Activated CD4-positive, CD25-positive, alpha-beta regulatory T cell treated with anti-CD3 and anti-CD28 coated beads, Interleukin-2, amount 50 U/mL, for 72 hours (primary cell): ENCODE measurements around the gene EFCAB8.

Source experiments
- DNase-seq: peaks from one replicate; pipeline ENCODE4 v3.0.0; 2021

The EFCAB8 gene

GRCh38 chr20:32858701-32859372 is at the start of gene EFCAB8:
EFCAB8 (plus strand) TSS chr20:32858923; CDS start chr20:32863793, 4,870 bp downstream.
- no peak for DNase-seq

GRCh38 chr20:32809907-32810306 is 48.8 kb upstream of the EFCAB8 start:
- DNase-seq: no peak

GRCh38 chr20:32810941-32811340 is 47.8 kb upstream of the EFCAB8 start:
- DNase-seq: no peak

- DNase-seq: no peak
These were observed 46.8 kb upstream of the EFCAB8 start for GRCh38 chr20:32811886-32812285.

- no peak for DNase-seq
These were observed 38.6 kb upstream of the EFCAB8 start for GRCh38 chr20:32819992-32820697.

- no peak for DNase-seq
These were observed 37.9 kb upstream of the EFCAB8 start for GRCh38 chr20:32820698-32821377.

GRCh38 chr20:32822225-32822624 is 36.5 kb upstream of the EFCAB8 start:
- no peak for DNase-seq

- no peak for DNase-seq
These were observed 35.6 kb upstream of the EFCAB8 start for GRCh38 chr20:32823078-32823477.

- no peak for DNase-seq
These were observed 34.8 kb upstream of the EFCAB8 start for GRCh38 chr20:32823737-32824588.

- no peak for DNase-seq
These were observed 30.6 kb upstream of the EFCAB8 start for GRCh38 chr20:32828029-32828680.

- DNase-seq: no peak
These were observed 29.3 kb upstream of the EFCAB8 start for GRCh38 chr20:32829311-32830005.

- DNase-seq: no peak
These were observed 28.3 kb upstream of the EFCAB8 start for GRCh38 chr20:32830437-32830836.

GRCh38 chr20:32831982-32832381 is 26.7 kb upstream of the EFCAB8 start:
- DNase-seq: no peak

- DNase-seq: no peak
These were observed 26.1 kb upstream of the EFCAB8 start for GRCh38 chr20:32832664-32833063.

- no peak for DNase-seq
These were observed 23.8 kb upstream of the EFCAB8 start for GRCh38 chr20:32834972-32835371.

- no peak for DNase-seq
These were observed 21.6 kb upstream of the EFCAB8 start for GRCh38 chr20:32837157-32837556.

- DNase-seq: no peak
These were observed 19.3 kb upstream of the EFCAB8 start for GRCh38 chr20:32839227-32839981.

GRCh38 chr20:32839982-32840285 is 18.8 kb upstream of the EFCAB8 start:
- DNase-seq: no peak

GRCh38 chr20:32841174-32841573 is 17.5 kb upstream of the EFCAB8 start:
- DNase-seq: no peak

GRCh38 chr20:32841632-32842031 is 17.1 kb upstream of the EFCAB8 start:
- DNase-seq: no peak
